Measurements from ENCODE around the gene SLC46A1.

Gene SLC46A1

DNA sequence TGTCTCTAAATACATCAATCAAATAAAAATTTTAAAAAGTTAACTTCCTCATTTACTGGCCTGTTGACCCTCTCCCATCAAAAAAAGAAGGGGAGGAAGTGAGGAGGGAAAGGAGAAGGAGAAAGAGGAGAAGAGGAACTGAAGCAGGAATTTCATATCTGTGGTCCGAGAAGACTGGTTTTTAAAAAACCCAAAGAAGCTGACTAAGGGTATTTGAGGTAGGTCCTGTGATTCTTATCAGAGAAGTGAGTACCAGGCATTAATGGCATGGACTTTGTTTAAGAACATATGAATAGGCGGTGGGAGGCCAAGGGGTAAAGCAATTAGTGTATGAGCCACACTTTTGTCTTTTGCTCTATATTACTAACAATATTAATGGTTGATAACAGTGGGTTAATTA is 2.0 kb downstream of the SLC46A1 start:
- no peak for DNase-seq

DNA sequence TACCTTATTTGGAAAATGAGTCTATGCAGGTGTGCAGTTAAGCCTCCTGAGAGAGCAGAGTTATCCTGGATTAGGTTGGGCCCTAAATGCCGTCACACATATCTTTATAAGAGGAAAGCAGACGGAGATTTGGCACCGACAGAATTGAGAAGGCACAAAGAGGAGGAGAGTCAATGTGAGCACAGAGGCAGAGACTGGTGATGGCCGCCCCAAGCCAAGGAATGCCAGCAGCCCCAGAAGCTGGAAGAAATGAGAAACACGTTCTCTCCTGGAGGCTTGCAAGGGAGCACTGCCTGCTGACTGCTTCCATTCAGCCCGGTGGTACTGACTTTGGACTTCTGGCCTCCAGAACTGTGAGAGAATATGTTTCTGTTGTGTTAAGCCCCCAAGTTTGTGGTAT is 3.2 kb downstream of the SLC46A1 start:
- DNase-seq: no peak

DNA sequence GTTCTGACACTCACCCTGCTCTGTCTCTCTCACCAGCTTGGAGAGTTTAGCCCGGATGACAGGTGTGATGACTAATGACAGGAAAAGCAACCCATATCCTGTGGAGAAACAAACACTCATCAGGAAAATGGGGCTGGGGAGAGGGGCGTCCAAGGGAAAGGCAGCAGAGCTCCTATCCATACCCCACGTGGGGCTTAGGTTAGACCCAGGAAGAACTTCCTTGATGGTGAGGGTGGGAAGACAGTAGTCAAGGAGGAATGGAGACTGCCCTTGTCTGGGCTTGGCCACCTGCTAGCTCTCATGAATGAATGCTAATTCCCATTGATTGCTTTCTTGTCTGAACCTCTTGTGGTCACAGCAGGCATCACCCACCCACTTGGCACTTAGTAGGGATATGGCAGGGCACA is 3.8 kb downstream of the SLC46A1 start:
- no peak for DNase-seq

DNA sequence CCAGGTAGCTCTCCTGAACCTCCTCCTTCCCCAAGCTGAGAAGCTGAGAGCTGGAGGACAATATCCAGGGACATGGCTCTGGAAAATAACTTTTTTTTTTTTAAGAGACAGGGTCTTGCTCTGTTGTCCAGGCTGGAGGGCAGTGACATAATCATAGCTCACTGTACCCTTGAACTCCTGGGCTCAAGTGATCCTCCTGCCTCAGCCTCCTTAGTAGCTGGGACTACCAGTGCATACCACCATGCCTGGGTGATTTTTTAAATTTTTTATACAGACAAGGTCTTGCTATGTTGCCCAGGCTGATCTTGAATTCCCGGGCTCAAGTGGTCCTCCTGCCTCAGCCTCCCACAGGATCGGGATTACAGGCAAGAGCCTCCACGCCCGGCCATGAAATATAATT is 6.2 kb downstream of the SLC46A1 start:
- DNase-seq: no peak

DNA sequence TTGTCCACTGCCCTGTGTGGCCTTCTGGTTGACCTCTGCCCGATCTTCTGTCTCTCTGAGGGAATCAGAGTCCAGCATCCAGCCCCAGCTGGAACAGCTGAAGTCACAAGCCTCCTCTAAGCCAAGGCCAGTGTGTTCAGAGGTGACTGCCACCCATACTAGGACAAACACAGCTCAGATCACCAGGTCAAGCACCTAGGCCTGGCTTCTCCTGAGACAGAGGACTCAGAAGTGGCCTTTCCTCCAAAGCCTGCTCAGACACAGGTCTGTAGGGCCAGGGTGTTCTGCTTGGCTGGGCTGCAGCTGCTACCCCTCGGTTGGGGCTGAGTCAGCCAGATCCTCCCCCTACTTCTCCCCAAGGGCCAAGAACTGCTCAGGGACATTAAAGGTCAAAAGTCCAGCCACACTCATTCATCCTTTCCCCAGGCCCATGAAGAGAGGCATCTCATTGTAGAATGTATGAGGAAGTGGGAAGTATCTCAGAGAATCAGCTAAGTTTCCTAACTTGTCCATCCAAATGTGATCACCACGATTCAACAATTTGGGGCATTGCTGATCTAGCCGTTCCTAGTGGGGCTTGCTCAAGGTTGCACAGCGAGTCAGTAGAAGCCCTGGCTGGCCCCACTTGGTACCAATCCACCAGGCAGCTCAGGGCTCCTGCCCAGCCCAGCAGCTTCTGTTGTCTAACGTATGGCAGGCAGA is 7.6 kb downstream of the SLC46A1 start:
- DNase-seq: no peak

DNA sequence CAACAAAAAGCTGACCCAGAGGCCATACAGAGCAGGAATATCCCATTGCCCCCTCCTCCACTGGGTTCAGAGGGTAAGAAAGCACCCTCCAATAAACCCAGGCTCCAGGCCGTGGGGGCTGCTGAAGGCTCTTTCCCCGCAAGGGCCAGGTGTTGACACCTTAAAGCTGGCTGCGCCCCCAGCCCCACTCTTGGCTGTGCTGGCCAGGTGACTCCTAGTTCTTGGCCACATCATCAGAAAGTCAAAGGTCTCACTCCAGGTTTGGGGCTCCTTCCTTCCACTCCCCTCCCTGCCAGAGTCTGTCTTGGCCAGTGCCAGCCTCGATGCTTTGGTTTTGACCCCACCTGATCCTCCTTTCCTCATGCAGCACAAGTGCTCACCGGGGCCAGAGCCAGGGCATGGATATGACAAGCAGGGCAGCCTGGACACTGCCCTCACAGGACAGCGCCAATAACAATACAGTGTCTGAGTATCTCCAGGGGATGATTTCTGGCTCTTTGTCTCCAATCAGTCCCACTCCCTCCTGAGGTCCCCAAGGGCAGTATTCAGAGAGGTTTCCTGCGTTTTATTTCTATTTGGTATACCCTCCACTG is 8.2 kb downstream of the SLC46A1 start:
- no peak for DNase-seq

DNA sequence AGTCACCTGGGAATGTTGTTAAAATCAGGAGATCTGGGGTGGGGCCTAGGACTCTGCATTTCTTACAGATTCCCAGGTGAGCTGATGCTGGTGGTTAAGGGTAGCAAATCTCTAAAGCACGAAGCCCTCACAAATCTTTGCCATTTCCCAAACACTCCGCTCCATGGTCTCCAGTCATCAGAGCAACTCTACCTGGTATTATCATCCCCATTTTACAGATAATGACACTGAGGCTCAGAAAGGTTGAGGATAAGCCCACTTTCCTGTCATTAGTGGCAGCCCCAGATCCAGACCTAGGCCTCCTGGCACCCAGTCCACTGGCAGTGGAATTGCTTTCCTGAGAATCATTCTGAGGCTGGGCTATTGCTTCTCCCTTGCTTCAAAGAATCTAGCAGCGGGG is 8.7 kb downstream of the SLC46A1 start:
- DNase-seq: no peak

DNA sequence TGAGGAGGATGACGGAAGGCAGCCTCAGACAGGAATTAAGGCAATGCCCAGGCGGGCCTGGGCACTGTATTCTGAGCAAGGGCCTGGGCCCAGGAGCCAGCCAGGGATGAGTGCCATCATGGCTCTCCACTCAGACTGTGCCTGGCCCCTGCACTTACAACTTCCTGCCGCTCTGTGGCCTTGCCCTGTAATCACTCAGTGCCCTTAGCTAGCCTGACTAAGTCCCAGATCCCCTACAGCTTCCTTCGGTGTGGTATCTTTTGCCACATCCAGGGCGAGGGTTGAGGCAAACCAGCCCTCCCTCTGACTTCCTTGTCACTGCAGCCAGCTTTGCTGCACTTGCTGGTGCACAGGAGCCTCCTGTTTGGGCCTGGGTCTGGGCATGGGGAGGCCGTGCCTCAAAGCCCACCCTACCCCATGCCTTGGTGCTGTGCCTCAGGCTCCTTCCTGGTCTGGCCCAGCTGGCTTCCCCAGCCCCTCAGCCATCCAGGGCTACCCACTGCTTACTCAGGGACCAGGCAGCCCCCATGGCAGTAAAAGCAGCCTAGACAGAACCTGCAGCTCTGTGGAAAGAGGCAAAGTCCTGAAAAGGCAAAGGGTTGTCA is 9.3 kb downstream of the SLC46A1 start:
- DNase-seq: no peak

DNA sequence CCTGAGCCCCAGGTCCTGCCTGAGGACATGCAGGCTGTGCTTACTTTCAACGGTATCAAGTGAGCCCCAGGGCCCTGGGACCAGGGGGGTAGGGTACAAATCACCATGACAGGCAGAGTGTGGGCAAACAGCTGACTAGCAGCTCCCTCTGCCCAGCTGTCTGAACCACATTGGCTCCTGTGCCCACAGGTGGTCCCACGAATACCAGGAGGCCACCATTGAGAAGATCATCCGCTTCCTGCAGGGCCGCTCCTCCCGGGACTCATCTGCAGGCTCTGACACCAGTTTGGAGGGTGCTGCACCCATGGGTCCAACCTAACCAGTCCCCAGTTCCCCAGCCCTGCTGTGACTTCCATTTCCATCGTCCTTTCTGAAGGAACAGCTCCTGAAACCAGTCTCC is 10.0 kb downstream of the SLC46A1 start:
- DNase-seq: no peak

DNA sequence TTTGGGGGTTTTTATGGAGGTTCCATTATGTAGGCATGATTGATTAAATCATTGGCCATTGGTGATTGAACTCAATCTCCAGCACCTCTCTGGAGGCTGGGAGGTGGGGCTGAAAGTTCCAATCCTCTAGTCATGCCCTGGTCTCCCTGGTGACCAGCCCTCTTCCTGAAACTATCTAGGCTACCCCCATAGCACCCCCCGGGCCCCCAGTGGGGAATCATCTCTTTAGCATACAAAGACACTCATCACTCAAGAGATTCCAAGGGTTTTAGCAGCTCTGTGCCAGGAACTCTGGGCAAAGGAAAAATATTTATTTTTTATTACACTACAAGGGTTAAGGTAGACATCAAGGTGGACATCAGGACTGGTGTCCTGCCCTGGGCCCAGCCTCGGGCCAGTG is 10.6 kb downstream of the SLC46A1 start:
- no peak for DNase-seq

DNA sequence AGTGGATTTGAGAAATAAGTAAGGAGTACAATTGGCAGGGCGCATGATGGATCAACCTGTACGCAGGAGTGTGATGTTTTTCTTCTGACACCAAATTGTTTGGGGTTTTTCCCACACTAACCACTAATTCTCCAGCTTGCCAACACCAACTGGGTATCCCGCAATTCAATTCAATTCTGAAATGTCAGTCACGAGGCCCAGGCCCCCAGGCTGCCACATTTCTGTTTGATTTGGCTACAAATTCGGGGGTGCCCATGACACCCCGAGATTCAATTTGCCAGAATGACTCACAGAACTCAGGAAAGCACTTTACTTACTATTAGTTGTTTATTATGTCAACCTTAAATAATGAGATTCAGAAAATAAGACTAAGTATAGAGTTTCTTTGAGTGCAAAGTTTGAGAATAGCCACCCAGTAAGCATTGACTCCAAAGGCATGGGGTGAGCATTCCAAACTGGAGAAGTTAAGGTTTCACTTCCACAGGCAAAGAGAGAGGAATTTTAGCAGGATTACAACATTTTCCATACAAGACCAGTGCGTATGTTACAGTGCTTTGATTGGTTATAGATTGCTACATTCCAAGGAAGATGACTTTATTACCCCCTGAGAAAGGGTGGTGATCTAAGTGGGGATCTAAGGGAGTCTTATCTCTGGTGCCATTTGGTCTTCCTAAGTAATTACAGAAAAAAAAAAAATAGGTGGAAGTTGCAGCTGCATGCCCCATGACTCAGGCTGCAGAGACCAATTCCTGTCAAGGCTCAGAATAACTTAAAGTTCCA is 11.5 kb downstream of the SLC46A1 start:
- DNase-seq: no peak

DNA sequence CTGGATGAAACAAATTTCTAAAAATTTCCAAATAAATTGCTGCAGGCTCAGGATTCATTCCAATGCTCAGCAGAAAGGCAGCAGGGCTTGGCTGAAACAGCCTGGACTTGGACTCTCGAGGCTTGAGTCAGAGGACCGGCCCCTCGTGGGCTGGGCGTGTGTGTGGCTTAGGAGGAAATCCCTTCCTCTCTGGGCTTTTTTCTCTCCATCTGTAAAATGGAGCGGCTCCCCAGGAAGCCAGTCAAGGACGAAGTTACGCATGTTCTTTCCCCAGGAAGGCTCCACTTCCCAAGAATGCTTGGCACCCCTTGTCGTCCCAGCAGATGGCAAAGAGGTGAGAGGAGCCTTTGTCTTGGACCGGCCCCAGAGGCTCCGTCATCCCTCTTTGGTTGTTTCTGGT is 13.5 kb downstream of the SLC46A1 start:
- DNase-seq: no peak

DNA sequence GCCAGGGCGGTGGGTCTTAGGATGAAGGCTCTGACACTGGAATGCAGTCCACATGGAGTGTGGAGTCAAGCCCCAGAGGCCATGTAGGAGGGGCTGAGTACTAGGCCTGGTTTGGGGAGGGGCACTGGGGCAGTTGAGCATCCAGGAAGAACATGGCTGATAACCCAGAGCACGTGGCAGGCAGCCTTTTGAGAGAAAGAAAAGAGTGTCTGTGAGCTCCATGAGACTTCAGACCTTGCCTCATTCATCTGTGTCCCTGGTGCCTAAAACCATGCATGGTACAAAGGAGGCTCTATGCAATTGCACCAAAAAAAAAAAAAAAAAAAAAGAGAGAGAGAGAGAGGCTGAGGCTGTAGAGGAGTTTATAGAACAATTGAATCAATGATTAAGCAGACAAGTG is 14.6 kb downstream of the SLC46A1 start:
- DNase-seq: no peak

DNA sequence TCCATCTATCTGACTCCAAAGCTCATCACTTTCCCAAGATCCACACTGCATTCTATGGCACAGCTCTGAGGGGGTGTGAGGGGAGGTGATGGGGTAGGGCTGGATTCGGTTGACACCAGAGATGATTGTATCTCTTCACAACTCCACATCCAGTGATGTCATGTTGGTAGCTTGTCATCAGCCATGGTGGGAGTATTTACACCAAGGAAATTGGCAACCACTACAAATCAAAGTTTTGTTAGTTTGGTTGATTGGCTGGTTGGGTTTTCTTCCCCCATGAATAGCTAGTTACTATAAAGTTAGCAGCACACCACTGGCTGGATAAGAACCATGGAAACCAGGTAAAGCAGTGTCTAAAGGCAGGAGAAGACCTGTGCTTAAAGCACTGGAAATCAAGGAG is 15.0 kb downstream of the SLC46A1 start:
- no peak for DNase-seq

DNA sequence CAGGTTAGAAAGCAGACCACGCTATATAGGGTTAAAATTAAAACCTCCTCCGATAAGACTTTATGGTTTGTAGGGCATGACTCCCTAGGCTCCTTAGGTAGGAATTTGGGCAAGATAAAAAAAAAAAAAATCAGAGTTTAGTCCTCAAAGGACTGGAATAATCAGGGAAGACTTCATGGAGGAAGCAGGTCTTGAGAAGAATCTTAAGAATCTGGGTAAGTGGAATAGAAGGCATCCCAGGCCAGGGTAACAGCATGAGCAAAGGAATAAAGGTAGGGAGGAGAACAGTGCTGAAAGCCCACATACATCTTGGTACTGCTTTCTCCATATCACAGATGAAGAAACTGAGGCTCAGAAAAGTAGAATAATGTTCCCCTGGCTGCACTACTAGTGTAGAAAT is 15.4 kb downstream of the SLC46A1 start:
- DNase-seq: no peak

DNA sequence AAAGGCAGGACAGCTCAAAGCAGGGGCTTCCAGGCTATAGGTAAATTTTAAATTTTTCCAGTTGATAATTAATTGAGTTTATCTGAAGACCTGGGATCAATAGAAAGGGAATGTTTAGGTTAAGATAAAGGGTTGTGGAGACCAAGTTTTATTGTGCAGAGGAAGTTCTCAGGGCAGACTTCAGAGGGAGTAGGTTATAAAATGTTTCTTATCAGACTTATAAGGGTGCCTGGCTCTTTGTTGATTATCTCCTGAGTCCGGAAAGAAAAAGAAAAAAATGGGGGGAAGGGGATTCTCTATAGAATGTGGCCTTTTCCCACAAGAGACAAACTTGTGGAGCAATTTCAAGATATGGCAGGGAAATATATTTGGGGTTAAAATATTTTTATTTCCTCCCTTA is 15.9 kb downstream of the SLC46A1 start:
- DNase-seq: no peak

DNA sequence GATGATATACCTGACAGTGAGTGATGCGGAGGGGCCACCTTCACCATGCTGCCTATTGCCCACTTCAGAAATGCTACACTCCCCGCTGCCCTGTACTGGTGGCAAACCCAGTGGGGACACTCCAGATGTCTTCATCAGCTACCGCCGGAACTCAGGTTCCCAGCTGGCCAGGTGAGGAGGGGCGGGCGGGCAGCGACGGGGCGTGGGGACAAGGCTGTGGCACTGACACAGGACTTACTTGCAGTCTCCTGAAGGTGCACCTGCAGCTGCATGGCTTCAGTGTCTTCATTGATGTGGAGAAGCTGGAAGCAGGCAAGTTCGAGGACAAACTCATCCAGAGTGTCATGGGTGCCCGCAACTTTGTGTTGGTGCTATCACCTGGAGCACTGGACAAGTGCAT is 17.9 kb downstream of the SLC46A1 start:
- no peak for DNase-seq

DNA sequence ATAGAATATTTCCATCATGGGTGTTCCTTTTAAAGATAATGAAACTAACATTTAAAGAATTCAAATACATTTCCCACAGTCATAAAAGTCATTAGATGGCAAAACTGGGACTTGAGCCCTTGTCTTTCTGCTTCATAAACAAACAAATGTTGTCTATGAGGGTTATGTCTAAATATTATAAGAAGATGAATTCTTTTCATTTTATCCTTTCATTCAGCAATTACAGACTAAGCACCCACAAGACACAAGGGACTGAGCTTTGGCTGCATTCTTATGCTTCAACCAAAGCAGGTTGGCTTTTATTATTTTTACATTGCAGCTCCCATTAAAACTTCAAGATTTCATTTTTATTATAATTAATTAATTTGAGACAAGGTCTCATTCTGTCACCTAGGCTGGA is 19.6 kb downstream of the SLC46A1 start:
- DNase-seq: no peak

DNA sequence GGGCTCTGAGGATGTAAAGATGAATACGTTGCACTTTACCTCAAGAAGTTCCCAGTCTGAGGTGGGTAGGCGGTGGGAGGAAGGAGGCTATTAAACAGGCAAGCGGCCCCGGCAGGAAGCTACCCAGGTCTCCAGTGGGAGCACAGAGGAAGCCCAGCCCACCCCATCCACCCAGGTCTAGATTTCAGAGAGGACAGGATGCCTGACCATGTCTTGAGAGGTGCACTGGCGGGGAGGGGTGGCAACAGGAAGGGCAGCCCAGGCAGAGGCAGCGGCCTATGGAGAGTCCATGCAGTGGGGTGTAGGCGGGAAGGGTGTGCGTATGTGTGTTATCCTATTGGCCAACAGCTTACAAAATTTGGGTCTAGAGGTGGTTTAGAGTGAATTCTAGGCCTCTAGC is 20.6 kb downstream of the SLC46A1 start:
- DNase-seq: no peak

DNA sequence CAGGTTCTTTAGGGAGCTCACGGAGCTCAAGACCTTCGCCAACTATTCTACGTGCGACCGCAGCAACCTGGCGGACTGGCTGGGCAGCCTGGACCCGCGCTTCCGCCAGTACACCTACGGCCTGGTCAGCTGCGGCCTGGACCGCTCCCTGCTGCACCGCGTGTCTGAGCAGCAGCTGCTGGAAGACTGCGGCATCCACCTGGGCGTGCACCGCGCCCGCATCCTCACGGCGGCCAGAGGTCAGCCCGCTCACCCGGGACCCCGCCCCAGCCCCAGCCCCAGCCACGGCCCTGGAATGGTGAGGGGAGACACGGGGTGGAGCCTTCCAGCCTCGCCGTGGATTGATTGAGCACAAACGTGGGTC is 21.0 kb downstream of the SLC46A1 start:
- DNase-seq: no peak

DNA sequence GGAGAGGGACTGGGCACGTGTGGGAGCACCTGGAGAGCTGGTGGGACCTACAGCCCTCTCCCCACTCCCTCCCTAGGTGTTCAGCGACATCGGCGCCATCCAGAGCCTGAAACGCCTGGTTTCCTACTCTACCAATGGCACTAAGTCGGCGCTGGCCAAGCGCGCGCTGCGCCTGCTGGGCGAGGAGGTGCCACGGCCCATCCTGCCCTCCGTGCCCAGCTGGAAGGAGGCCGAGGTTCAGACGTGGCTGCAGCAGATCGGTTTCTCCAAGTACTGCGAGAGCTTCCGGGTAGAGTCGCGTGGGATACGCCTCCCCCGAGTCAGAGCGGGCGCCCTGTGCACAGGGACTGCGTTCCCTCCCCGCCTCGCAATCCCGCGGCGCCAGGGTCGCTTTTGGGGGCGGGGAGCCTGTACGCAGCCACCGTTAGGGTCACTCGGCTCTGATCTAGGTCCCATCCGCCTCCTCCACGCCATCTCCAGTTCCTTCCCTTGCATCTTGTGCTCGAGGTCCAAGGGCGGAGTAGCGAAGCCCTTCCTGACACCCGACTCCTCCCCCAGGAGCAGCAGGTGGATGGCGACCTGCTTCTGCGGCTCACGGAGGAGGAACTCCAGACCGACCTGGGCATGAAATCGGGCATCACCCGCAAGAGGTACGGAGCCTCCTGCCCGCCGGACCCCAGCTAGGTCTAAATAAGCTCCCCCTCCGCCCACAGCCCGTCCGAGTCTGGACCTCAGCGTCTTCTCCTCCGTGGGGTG is 21.6 kb downstream of the SLC46A1 start:
- no peak for DNase-seq

DNA sequence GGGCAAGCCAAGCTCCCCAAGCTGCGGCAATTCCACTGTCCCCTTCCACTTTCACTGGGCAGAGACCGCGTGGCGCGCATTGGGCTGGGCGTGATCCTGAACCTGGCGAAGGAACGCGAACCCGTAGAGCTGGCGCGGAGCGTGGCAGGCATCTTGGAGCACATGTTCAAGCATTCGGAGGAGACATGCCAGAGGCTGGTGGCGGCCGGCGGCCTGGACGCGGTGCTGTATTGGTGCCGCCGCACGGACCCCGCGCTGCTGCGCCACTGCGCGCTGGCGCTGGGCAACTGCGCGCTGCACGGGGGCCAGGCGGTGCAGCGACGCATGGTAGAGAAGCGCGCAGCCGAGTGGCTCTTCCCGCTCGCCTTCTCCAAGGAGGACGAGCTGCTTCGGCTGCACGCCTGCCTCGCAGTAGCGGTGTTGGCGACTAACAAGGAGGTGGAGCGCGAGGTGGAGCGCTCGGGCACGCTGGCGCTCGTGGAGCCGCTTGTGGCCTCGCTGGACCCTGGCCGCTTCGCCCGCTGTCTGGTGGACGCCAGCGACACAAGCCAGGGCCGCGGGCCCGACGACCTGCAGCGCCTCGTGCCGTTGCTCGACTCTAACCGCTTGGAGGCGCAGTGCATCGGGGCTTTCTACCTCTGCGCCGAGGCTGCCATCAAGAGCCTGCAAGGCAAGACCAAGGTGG is 24.7 kb downstream of the SLC46A1 start:
- DNase-seq: no peak
